ENCODE results near the gene NET1.

Gene NET1

DNA sequence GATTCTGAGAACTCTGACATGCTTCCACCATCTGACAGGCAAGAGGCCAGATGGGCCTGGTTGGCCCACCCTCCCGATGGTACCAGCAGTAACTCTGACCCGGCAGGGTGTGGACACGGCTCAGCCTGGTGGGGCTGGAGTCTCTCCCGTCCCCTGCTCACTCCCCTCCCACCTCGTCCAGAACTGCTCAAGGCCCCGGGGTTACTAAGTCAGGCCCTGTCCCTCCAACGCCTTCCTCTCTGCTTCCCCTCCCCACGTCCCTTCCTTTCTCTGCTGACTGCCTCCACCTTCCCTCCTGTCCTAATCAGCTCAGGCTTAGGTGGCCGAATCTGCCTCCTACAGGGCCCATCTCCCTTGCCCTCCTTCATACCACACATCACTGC is 74.5 kb downstream of the NET1 start:
- no peak for DNase-seq

DNA sequence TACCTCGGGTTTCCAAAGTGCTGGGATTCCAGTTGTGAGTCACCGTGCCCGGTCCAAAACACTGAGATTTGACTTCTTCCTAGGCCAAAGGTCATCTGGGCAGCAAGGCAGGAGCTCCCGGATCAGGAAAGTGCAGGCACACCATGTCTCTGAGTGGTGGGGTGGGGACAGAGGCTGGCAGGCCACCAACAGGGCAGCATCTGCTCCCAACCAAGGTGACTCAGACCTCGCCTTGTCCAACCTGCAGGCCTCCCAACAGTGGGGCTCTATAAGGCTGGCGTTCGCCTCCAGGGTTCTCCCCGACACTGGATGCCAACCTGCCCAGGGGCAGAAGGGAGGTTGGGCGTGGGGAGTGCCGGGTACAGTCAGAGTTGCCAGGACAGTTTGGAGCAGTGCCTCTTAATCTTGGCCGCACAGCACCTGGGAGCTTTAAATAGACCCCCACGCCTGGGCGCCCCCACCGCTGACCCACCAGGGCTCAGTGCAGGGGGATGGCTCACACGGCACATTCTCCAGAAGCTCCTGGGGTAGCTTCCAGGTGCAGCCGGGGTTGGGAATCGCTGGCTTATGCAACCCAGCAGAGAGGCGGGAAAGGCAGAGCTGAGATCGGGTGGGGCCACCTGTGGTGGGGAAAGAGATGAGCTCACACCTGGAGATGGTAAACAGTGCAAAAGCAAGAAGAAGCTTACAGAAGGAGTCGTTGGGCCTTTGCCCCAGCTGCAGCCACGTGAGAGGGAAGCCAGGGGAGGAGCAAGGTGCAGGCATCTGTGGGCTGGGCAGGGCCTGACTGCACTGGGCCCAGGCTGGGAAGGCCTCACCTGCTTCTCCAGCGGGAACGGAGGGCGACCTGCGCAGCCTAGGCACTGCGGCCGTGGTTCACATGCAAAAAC is 76.2 kb downstream of the NET1 start:
- no peak for DNase-seq

DNA sequence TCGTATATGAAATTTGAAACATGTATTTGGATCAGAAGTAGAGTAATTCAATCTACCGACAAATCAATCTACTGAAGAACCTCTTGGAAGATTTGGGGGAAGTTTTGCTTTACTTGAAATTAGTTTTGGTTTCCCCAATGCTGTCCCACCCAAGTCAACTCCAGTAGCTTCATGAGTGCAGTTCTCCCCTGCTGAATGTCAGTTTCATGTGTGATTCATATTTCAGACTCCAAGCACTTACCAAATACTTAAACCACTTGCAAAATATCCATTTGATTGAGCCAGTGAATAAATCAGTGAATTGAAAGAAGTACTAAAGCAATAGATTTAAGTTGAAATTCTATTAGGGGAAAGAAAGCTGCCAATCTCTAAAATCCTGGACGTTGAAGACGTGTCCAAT is 77.7 kb downstream of the NET1 start:
- DNase-seq = no peak

DNA sequence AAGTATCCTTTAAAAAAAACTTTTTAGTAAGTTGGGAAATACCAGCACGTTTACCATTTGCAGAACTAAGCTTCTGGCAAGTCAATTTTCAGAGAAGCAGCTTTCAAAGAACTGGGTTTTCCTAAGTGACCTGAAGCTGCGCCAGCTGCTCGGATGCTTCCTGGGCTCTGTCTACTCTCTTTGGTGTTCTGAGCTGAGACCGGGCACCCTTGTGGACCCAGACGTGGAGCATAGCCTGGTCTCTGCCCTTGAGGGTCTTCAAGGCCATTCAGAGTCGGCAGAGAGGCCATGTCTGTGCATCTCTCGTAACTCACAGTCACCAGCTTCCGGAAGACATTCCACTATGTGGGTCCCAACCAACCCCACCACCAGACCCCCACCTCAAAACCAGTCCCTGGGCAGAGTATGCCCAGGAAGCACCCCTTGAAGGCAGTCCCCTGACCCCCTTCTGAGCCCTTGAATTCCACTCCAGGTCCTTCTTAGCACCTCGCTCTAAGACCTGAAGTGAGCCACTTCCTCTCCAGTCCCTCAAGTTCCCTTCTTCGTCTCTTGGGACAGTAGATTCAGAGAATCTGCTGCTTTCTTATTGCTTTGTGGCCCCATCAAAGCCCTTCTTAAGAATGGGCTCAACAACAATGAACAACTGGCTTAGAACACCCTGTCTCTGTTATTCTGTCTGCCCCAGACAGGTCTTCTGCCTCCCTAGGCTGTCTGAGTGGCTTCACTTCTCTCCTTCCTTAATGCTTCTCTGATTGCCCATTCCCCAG is 78.5 kb downstream of the NET1 start:
- DNase-seq = no peak

DNA sequence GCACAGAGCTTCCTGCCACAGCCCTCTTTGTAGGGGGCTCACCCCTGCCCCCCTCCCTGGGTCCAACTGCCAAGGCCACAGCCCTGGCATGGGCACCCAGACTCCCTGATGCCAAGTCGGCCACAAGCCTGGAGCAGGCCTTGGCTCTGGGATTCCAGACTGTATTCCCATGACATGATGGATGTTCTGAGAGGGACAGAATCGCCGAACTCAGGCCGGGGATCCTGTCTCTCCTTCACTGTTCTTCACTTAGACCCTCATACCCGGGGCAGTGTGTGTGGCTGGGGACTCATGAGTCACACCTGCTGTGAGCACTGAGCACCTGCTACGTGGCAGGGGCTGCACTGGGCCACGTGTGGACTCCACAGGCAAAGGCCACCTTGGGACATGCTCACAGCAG is 79.1 kb downstream of the NET1 start:
- no peak for DNase-seq

DNA sequence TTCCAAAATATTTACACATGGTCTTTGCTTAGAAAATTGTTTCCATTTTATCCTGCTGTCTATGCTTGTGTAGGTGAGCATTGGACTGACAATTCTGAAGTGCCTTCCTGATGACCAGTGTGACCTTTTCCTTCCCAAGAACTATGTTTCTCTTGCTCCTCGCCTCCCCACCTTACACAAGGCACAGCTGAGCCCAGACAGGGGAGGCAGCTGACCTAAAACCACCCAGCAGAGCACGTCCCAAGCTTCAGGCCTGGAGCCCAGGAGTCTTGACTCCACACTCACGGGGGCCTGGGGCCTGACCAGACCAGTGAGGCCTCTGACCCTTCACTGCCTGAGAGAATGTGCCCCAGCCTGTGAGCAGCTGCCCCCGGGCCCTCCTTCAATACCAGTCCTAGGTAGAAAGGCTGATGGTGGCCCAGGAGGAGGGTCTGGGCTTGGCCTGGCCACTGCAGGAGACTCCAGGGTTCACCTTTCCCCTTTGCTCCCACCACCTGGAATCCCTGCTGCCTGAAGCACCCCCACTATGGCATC is 80.0 kb downstream of the NET1 start:
- DNase-seq = no peak

DNA sequence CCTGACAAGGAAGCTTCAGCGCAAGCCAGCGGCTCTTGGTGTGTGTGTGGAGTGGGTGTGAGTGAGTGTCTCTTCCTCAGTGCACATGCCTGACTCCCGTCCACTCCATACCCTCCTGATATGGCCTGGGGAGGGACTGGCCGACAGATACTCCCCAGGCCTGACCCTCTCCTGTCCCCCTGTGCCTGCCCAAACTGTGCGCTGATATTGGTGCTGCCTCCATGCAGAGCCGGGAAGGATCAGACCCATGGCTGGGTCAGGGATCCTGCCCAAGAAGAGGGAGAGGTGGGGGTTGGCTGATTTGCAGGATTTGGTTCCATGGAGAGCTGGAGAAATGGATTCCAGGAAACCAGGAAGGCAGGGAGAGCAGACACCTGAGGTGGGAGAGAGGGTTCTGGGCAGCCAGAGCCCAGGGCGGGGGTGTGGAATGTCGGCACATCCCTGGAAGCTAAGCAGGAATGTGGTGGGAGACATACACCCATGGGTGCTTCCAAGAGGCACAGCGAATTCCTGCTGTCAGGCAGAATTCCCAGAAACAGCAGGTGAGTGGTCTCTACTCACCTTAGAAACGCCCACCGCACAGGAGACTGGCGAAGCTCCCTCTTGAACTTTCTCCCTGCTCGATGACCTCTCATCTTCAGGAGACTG is 80.7 kb downstream of the NET1 start:
- DNase-seq = no peak

DNA sequence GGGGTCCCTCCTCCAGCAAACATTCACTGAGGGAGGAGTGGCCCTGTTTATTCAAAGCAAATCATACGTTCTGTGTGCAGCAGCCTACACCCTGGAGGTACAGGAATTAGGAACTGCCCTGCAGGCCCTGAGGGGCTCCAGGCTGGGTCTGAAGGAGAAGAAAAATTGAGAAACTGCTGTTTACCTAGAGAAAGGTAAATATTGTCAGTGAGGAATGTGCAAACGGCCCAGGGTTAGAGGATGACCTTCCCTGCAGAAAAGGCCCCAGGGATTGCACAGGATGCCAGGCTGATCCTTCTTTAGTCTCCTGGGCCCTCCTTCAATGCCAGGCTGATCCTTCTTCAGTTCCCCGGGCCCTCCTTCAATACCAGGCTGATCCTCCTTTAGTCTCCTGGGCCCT is 81.3 kb downstream of the NET1 start:
- DNase-seq = no peak

DNA sequence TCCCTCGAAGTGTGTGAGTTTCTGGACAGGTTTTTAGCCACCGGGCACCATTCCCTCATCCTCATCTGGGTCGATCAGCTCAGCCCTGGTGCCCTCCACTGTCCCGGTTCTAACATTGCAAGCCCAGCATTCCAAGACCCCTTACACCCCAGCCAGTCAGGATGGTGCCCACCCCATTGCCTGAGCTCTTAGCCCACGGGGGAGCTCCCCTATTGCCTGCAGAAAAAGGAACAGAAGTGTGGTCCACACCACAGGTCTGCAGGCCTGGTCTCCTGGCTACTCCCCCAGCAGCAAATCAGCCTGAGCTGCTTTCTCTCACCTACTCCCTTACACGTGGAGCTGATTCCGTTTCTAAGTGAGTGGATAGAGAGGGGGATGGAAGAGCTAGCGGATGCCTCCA is 82.3 kb downstream of the NET1 start:
- no peak for DNase-seq

DNA sequence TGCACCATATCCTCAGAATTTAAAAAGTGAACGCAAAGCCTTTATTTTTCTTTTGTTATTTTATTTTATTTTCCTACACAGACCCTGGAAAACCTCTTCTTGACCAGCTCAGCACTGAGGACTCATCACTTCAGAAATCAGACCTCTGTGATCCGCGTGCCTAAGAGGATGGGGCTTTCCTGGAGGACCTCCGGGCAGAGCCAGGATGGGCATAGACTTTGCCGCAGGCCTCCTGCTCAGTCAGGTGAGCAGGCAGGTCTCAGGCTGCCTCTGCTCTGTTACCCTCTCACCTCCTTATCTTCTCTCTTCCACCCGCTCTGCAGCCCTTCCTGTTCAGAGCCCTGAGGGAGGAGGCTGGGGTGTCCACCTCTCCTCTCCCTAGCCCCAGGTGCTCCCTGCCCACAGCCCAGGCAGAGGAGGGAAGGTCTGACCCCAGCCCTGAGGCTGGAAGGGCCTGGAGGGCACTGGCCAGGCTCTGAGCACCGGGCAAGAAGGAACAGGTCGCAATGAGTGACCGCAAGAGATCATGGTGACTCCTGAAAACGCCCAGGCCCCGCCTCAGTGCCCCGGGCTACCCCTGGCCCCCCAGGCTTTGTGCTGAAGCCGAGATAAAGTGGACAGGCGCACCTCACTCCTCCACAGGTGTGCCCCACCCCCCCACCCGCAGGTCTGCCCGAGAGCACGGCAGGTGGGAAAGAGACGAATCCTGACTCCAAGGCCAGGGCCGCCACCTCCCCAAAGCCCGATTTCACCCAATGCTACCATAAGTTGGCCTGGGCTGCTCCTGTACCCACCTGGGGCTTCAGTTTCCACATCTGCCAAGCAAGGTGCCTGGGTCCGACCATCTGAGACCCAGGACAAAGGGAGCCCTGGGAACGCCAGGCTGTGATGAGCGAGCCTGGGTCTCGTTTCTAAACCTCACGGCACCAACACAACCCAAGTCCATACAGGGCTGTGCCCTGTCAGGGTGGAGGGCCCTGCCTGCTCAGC is 84.2 kb downstream of the NET1 start:
- DNase-seq = no peak

DNA sequence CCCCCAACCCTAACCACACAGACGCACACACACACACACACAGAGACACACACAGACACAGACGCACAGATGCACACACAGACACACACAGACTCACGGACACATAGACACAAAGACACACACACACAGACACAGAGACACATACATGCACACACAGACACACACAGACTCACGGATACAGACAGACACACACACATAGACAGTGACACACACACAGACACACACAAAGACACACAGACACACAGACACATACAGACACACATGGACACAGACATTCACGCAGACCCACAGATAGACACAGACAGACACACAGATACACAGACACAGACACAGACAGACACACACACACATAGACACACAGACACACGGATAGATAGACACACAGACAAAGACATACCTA is 84.9 kb downstream of the NET1 start:
- no peak for DNase-seq

DNA sequence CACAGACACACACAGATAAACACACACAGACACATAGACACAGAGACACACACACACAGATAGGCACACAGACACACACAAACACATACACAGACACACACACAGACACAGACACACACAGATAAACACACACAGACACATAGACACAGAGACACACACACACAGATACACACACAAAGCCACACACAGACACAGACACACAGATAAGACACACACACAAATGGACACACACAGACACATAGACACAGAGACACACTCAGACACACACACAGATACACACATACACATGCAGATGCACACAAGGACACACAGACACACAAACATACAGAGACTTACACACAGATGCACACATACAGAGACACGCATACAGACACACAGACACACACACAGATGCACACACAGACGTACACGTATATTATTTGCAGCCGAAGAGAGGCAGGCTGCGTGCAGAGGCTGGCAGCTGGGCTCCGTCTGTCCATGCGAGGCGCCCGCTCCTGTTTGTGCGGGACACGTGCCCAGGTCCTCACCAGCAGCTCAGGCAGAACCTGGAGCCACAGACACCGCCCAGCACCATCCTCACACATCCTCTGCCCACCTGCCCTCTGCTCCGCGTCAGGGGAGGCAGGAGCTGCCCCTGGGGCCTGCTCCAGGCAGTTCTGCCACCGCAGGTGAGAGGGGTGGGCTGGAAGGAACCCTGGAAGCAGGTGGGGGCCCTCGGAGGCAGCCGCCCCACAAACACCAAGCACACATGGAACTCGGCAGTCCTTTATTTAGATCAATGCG is 85.8 kb downstream of the NET1 start:
- DNase-seq = no peak

DNA sequence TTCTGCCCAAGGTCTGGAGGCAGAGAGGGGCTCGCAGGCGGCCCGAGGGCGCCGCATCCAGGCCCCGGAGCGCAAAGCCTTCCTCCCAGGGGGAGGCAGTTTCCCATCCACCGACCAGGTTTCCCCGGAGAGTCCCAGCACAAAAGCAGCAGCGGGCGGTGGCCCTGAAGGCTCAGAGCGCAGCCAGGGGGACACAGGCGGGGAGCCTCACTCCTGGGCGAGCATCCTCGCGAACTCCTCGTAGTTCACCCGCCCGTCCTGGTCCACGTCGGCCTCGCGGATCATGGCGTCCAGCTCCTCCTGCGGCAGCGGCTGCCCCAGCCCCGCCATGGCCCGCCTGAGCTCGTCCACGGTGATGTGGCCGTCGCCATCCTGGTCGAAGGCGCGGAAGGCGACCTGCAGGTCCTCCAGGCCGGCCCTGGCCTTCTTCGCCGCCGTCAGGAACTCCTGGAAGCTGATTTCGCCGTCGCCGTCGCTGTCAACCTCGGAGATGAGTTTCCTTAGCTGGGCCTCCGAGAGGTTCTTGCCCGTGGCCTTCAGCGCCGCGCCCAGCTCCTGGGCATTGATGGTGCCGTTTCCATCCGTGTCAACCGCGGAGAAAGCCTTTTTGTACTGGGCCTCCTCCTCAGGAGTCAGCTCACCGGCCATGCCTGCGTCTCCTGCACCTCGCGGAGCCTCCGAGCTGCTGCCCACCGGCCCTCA is 86.6 kb downstream of the NET1 start:
- DNase-seq = no peak

DNA sequence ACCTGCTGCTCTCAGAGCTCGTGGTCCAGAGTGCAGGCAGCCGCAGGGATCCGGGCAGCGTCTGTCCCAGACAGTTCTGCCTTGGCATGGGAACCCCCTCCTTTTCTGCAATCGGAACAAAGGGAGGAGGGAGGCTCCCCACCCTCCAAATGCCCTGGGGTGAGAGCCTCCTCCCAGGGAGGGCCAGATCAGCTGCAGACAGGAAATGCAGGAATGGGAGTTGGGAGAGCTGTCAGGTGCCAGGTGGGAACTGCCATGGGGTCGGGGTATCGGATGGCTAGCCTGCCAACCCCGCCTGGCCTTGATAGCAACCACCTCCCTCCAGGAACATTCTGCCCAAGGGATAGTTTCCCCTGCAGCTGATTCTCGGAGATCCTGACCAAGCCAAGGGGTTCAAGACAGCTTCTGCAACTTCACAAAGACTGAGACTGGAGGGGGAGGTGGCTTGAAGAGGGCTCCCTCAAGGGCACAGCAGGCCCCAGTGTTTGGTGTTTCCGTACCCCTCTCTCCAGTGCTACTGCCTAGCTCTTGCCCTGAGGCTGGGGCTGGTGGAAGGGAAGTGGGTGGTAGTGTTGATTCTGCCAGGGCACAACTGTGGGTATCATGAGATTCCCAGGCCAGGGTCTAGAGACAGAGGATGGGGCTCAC is 87.3 kb downstream of the NET1 start, which contains the start of gene CALML5:
Gene CALML5 (minus strand): TSS at position 78 of the 648 bp plus-strand sequence. CDS start 132 bp downstream, outside the sequence.
- DNase-seq = no peak

DNA sequence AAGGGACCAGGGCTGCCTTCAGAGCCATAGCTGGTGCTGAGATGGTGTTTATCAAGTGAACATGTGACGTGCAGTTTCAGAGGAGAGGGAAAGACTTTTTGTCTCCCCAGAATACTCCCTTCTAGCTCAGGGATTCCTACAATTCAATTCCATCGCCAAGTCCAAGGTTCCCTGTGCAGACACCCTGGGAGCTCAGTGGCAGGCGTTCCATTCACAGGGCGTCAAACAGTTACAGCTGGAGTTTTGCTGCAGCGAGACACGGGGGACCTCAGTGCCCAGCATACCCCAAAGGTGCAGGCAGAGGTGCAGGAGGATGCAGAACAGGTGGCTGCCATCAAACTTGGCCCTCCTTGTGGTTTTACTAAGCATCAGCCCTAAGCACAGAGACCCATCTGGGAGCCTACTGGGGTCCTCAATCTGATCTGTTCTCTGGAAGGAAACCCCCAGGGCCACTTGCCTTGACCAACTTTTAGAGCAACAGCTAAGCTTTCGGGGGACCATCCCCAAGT is 87.9 kb downstream of the NET1 start:
- no peak for DNase-seq

DNA sequence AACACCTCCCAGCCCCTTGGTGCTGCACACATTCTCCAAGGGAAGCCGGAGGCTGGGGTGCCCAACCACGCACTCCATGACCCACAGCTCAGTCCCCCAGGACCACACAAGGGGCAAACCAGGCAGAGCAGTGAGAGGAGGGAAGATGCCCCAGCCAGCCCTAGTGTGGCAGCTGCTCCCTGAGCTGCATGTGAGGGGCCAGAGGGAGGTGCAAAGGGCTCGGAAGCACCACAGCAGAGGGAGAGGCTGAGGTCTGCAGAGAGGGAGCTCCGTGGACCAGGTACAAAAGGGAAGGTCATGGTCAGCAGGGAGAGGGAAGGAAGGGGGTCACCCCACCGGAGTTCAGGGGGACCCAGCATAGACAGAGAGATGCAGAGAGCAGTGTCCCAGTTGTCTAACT is 88.6 kb downstream of the NET1 start:
- DNase-seq = no peak

DNA sequence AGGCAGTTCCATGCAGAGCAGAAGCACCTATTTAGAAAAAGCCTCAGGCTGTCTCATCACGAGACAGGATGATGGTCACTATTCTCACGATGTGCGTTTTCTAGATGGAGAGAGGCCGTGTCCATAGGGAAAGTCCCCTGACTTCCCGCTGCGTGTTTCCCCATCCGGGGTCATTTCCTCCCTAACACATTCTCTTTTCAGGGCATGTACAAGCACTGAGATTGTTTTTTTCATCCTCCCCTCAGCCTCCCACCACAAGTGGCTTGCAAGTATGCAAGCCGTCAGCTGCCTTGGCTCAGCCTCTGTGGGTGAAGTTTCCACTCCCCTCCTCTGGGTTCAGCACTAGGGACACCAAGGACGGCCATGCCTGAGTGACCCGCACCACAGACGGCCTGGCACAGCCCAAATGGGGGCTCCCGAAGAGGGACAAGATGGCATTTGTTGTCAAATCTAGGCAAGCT is 89.7 kb downstream of the NET1 start:
- DNase-seq = no peak

DNA sequence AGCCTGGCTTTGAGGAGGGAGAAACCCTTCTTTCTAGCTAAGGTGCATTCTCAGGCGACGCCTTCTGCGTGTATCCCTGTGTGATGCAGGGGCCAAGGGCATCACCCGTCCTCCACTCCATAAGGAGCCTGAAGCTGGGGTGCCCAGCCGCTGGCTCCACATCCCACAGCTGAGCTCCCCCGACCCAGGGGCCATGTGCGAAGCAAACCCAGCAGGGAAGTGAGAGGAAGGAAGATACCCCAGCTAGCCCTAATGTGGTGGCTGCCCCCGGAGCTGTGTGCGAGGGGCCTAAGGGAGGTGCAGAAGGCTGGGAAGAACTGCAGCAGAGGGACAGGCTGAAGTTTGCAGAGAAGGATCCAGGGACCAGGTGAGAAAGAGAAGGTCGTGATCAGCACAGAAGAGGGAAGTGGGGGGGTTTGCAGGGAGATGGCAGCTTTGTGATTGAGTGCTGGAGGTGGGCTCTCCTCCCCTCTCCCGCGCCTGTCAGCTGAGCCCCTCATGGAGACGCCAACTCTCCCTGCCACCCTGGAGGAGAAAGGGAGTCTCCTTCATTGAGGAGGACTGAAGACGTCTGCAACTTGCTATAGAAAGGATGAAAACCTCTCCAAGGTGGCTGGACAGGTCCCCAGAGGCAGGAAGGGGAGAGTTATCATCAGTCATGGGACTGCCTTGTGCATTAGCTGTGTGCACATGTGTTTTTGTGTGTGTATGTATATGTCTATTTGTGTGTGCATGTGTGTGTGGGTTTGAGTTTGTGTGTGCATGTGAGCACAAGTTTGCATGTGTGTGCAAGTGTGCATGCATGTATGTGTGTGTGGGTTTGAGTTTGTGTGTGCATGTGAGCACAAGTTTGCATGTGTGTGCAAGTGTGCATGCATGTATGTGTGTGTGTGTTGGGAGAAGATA is 90.5 kb downstream of the NET1 start:
- no peak for DNase-seq

DNA sequence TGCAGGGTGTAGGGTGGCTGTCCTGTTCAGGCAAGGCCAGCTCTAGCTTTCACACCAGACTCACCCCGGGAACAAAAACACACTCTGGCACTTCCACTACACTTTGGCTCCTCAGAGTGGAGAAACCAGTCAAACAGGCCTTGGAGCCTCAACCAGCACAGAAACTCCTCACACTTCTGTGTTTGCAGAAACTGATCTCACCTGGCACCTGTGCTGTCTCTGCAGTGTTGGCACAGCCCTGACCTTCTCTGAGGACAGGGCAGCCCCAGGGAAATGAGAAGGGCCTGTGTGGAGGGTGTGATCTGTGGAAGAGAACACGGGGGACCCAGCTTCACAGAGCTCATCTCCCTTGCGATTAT is 91.1 kb downstream of the NET1 start:
- DNase-seq = no peak

All from CD4-positive, alpha-beta T cell treated with Interleukin-17A for 1 hour (primary cell).